Osteocyte (in vitro differentiated cells): ENCODE measurements around the gene SLC6A17. TPM values are rescaled to one million over a fixed set of nuclear protein-coding genes. Genes with fewer than 3 reads are reported as not detected.

ENCODE experiments used
- DNase-seq: peaks from one replicate; pipeline ENCODE4 v3.0.0; 2021; ENCODE audit warnings: mixed read lengths; ENCODE audit not compliant: unreplicated experiment; ENCODE audit errors: extremely low spot score
- H3K27ac Mint-ChIP-seq: one replicate; pipeline ENCODE4 v1.8.0; 2021; ENCODE audit warnings: mild to moderate bottlenecking, mixed read lengths; ENCODE audit not compliant: unreplicated experiment
- H3K27me3 Mint-ChIP-seq: one replicate; pipeline ENCODE4 v1.8.0; 2021; ENCODE audit warnings: mixed read lengths; ENCODE audit not compliant: unreplicated experiment
- H3K36me3 Mint-ChIP-seq: one replicate; pipeline ENCODE4 v1.8.0; 2021; ENCODE audit warnings: mixed read lengths; ENCODE audit not compliant: unreplicated experiment
- H3K4me1 Mint-ChIP-seq: one replicate; pipeline ENCODE4 v1.8.0; 2021; ENCODE audit warnings: mixed read lengths; ENCODE audit not compliant: unreplicated experiment
- H3K4me3 Mint-ChIP-seq: one replicate; pipeline ENCODE4 v1.8.0; 2021; ENCODE audit warnings: mild to moderate bottlenecking, moderate library complexity, mixed read lengths; ENCODE audit not compliant: unreplicated experiment
- H3K9me3 Mint-ChIP-seq: one replicate; pipeline ENCODE4 v1.8.0; 2021; ENCODE audit warnings: mixed read lengths; ENCODE audit not compliant: unreplicated experiment
- CTCF ChIP-seq: fragments of 200-600 bp; sonication (generic); IDR thresholded peaks from 2 replicates; pipeline ENCODE4 v1.5.0; 2021; ENCODE audit warnings: antibody characterized with exemption, mild to moderate bottlenecking, moderate library complexity
- total RNA-seq: library from RNA; stranded (reverse); gene quantifications from 2 replicates; pipeline ENCODE4 v1.2.1, GENCODE V29; 2021

Gene SLC6A17
- total RNA-seq, 1 donor from 2014 or later = 1.6 TPM

- Mint-ChIP-seq H3K27ac (no peak overlapping the region), H3K9me3 (no peaks in the 10 kb centered on the region), H3K27me3 (peaks cover 51% of the 10 kb centered on the region), H3K36me3 (no peaks in the 10 kb centered on the region), H3K4me3 (no peak overlapping the region), H3K4me1 (peaks cover 4% of the 10 kb centered on the region)
- no peak for DNase-seq
- TF ChIP-seq CTCF = no peak
Measured at GRCh38 chr1:110111081-110111480, 39.2 kb upstream of the SLC6A17 start.

- H3K4me3 Mint-ChIP-seq = no peak within 1 kb of the TSS
- no peaks in the 10 kb centered on the region for H3K9me3 Mint-ChIP-seq
- peaks cover 4% of the 10 kb centered on the region for H3K4me1 Mint-ChIP-seq
- no peak for TF ChIP-seq CTCF
- no peak within 1 kb of the TSS for H3K27ac Mint-ChIP-seq
- no peak for DNase-seq
- no peaks in the 10 kb centered on the region for H3K36me3 Mint-ChIP-seq
- H3K27me3 Mint-ChIP-seq = peaks cover 56% of the 10 kb centered on the region
Measured at GRCh38 chr1:110112143-110112542, 38.2 kb upstream of the SLC6A17 start, which contains the start of gene UBL4B. Gene UBL4B (plus strand): TSS chr1:110112443. CDS start chr1:110112535, 92 bp downstream.

GRCh38 chr1:110112656-110113055 lies 37.6 kb upstream of the SLC6A17 start:
- no peak overlapping the region for H3K4me3 Mint-ChIP-seq
- TF ChIP-seq CTCF = no peak
- no peaks in the 10 kb centered on the region for H3K9me3 Mint-ChIP-seq
- H3K36me3 Mint-ChIP-seq = no peaks in the 10 kb centered on the region
- H3K4me1 Mint-ChIP-seq = peaks cover 4% of the 10 kb centered on the region
- no peak overlapping the region for H3K27ac Mint-ChIP-seq
- DNase-seq = no peak
- H3K27me3 Mint-ChIP-seq = peaks cover 56% of the 10 kb centered on the region

DNA sequence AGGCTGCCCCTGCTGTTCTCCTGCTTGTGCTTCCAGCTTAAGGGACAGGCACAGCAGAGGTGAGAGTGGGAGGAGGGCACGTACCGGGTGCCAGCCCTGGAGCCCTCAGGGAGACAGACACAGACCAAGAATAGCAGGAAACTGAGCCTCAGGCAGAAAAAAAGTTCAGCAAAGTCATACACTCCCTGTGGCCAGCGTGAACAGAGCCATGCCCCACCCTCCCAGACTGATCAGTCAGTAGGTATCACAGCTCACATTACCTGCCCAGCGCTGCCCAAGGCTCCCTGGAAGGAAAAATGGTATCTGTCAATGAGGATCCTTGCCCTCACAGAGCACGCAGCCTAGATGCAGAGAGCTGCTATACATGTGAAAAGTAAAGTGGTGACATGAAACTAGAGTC lies 36.7 kb upstream of the SLC6A17 start:
- Mint-ChIP-seq H3K27me3 (peaks cover 56% of the 10 kb centered on the region), H3K9me3 (no peaks in the 10 kb centered on the region), H3K4me3 (no peak overlapping the region), H3K36me3 (no peaks in the 10 kb centered on the region), H3K4me1 (peaks cover 4% of the 10 kb centered on the region), H3K27ac (no peak overlapping the region)
- TF ChIP-seq CTCF = no peak
- DNase-seq = no peak

DNA sequence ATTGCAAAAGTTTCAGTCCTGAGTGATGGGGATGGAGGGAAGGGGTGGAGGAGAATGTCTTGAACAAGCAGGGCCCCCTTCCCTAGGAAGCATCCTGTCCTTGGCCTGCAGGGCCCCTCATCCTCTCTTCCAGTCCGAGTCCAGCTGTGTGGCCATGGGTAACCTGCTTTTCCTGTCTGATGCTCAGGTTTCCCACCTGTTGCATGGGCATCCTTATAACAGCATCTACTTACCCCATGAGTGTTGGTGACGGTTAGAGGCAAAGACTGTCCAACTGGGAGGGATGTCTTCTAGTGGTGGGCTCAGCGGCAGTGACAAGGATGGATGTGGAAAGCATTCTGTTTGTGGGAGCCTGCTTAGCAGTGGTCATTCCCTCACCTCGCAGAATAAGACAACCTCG lies 36.1 kb upstream of the SLC6A17 start:
- DNase-seq = no peak
- no peak overlapping the region for H3K4me3 Mint-ChIP-seq
- H3K27me3 Mint-ChIP-seq = peaks cover 52% of the 10 kb centered on the region
- TF ChIP-seq CTCF = no peak
- no peaks in the 10 kb centered on the region for H3K36me3 Mint-ChIP-seq
- no peaks in the 10 kb centered on the region for H3K9me3 Mint-ChIP-seq
- no peak overlapping the region for H3K27ac Mint-ChIP-seq
- peaks cover 4% of the 10 kb centered on the region for H3K4me1 Mint-ChIP-seq
